ENCODE data around the gene WDR44.

GRCh38 chrX:118368398-118368797 lies 22.5 kb downstream of the WDR44 start:
- TF ChIP-seq GATA3 (IDR thresholded peaks at IDR 0.05; ENCODE audit: low read depth, low read length) (no peak), GATA2 (IDR thresholded peaks at IDR 0.05; ENCODE audit: low read depth, low read length) (no peak)

Measured in SH-SY5Y (cell line).